ENCODE data around the gene TNNT1.

Gene TNNT1

DNA sequence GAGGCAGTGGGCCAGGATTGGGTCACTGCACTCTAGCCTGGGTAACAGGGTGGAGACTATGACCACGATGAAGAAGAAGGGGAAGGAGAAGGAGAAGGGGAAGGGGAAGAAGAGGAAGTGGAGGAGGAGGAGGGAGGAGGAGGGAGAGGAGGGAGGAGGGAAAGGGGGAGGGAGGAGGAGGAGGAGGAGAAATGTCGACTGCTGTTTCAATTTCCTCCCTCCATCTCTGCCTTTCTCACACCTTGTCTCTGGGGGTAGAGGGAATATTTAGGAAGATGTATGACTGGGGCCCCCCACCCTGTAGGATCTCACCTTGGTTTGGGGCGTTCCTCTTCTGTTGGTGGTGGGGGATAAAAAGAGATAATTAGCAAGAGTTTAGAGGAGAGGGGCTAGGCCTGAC lies 3.8 kb downstream of the TNNT1 start:
- Histone ChIP-seq H3K9ac (ENCODE audit: low read length) (no peak overlapping the region), H3K9me2 (replicated peaks; ENCODE audit: insufficient read depth, low read length) (no peaks in the 10 kb centered on the region), H3K4me2 (ENCODE audit: low read depth, low read length, poor library complexity, severe bottlenecking) (no peak overlapping the region), H3K27ac (ENCODE audit: low read depth, low read length) (no peak overlapping the region), H3K27me3 (ENCODE audit: low read length) (no peaks in the 10 kb centered on the region), H3K9me3 (ENCODE audit: insufficient read depth, low read length) (no peaks in the 10 kb centered on the region), H3K79me2 (ENCODE audit: insufficient read depth, low read length) (no peaks in the 10 kb centered on the region), H4K20me1 (ENCODE audit: low read depth, low read length) (no peaks in the 10 kb centered on the region), H2AFZ (ENCODE audit: low read depth, low read length, severe bottlenecking) (no peak overlapping the region), H3K4me3 (ENCODE audit: insufficient read depth, low read length, poor library complexity, severe bottlenecking) (no peak overlapping the region), H3K36me3 (ENCODE audit: low read length) (no peaks in the 10 kb centered on the region), H3F3A (ENCODE audit: insufficient read depth) (no peaks in the 10 kb centered on the region)
- TF ChIP-seq, protein P1, sequence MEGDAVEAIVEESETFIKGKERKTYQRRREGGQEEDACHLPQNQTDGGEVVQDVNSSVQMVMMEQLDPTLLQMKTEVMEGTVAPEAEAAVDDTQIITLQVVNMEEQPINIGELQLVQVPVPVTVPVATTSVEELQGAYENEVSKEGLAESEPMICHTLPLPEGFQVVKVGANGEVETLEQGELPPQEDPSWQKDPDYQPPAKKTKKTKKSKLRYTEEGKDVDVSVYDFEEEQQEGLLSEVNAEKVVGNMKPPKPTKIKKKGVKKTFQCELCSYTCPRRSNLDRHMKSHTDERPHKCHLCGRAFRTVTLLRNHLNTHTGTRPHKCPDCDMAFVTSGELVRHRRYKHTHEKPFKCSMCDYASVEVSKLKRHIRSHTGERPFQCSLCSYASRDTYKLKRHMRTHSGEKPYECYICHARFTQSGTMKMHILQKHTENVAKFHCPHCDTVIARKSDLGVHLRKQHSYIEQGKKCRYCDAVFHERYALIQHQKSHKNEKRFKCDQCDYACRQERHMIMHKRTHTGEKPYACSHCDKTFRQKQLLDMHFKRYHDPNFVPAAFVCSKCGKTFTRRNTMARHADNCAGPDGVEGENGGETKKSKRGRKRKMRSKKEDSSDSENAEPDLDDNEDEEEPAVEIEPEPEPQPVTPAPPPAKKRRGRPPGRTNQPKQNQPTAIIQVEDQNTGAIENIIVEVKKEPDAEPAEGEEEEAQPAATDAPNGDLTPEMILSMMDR (IDR thresholded peaks at IDR 0.05; ENCODE audit: insufficient read depth, low read length, poor library complexity, severe bottlenecking) = no peak
- TF ChIP-seq EZH2phosphoT487 (conservative IDR thresholded peaks at IDR 0.05; ENCODE audit: low read length) = no peak

DNA sequence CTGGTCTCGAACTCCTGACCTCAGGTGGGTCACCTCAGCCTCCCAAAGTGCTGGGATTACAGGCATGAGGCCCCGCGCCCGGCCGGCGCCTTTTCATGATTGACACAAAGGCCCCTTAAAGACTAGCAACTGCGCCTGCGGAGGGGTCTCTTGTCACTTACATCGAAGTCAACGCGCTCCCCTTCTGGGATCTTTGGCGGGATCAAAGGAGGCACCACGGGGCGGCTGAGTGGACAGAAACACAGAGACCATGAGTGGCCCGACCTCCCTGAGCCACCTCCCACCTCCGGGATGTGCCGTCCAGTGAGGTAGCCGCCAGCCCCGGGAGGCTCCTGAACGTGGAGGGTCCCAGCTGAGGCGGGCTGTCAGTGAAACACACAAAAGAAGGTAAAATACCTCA lies 7.3 kb downstream of the TNNT1 start:
- Histone ChIP-seq H3K27me3 (ENCODE audit: low read length) (no peaks in the 10 kb centered on the region), H2AFZ (ENCODE audit: low read depth, low read length, severe bottlenecking) (no peak overlapping the region), H3K36me3 (ENCODE audit: low read length) (no peaks in the 10 kb centered on the region), H3F3A (ENCODE audit: insufficient read depth) (no peaks in the 10 kb centered on the region), H3K27ac (ENCODE audit: low read depth, low read length) (no peak overlapping the region), H3K4me3 (ENCODE audit: insufficient read depth, low read length, poor library complexity, severe bottlenecking) (no peak overlapping the region), H4K20me1 (ENCODE audit: low read depth, low read length) (no peaks in the 10 kb centered on the region), H3K9me3 (ENCODE audit: insufficient read depth, low read length) (no peaks in the 10 kb centered on the region), H3K9me2 (replicated peaks; ENCODE audit: insufficient read depth, low read length) (no peaks in the 10 kb centered on the region), H3K4me2 (ENCODE audit: low read depth, low read length, poor library complexity, severe bottlenecking) (no peak overlapping the region), H3K79me2 (ENCODE audit: insufficient read depth, low read length) (no peaks in the 10 kb centered on the region), H3K9ac (ENCODE audit: low read length) (no peak overlapping the region)
- no peak for TF ChIP-seq EZH2phosphoT487 (conservative IDR thresholded peaks at IDR 0.05; ENCODE audit: low read length)
- TF ChIP-seq, protein P1 (IDR thresholded peaks at IDR 0.05; ENCODE audit: insufficient read depth, low read length, poor library complexity, severe bottlenecking) = no peak

DNA sequence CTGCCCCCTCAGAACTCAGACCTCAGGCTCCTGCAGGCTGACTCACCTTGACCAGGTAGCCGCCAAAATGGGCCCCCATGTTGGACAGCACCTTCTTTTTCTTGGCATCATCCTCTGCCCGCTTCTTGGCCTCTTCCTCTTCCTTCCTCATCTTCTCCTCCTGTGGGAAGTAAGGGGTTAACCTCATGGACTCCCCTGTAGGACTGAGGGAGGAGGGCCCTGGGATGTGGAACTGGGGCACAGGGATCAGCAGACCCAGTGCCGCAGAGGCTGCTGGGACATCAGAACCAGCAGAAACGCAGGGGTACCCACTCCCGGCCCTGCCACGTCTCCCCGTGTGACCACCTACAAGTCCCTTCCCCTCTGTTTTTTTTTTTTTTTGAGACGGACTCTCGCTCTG lies 11.1 kb downstream of the TNNT1 start:
- Histone ChIP-seq H3K36me3 (ENCODE audit: low read length) (no peaks in the 10 kb centered on the region), H3K27ac (ENCODE audit: low read depth, low read length) (no peak overlapping the region), H3K27me3 (ENCODE audit: low read length) (no peaks in the 10 kb centered on the region), H4K20me1 (ENCODE audit: low read depth, low read length) (no peaks in the 10 kb centered on the region), H3K9me2 (replicated peaks; ENCODE audit: insufficient read depth, low read length) (no peaks in the 10 kb centered on the region), H2AFZ (ENCODE audit: low read depth, low read length, severe bottlenecking) (no peak overlapping the region), H3K79me2 (ENCODE audit: insufficient read depth, low read length) (no peaks in the 10 kb centered on the region), H3F3A (ENCODE audit: insufficient read depth) (no peaks in the 10 kb centered on the region), H3K9ac (ENCODE audit: low read length) (no peak overlapping the region), H3K9me3 (ENCODE audit: insufficient read depth, low read length) (no peaks in the 10 kb centered on the region), H3K4me2 (ENCODE audit: low read depth, low read length, poor library complexity, severe bottlenecking) (no peak overlapping the region), H3K4me3 (ENCODE audit: insufficient read depth, low read length, poor library complexity, severe bottlenecking) (no peak overlapping the region)
- TF ChIP-seq, protein P1 (IDR thresholded peaks at IDR 0.05; ENCODE audit: insufficient read depth, low read length, poor library complexity, severe bottlenecking) = no peak
- no peak for TF ChIP-seq EZH2phosphoT487 (conservative IDR thresholded peaks at IDR 0.05; ENCODE audit: low read length)
